Raji (cell line): ENCODE measurements around the gene HES2.

Experiments
- POLR2A ChIP-seq: IDR thresholded peaks from 2 replicates; pipeline ENCODE4 v1.6.1; 2011; ENCODE audit warnings: low read depth, low read length, control low read depth; ENCODE audit not compliant: insufficient read depth

The HES2 gene, protein sequence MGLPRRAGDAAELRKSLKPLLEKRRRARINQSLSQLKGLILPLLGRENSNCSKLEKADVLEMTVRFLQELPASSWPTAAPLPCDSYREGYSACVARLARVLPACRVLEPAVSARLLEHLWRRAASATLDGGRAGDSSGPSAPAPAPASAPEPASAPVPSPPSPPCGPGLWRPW

GRCh38 chr1:6419804-6420453, at the start of gene HES2:
HES2 (minus strand) TSS chr1:6419919; CDS start chr1:6419820, 99 bp downstream.
- no peak for TF ChIP-seq POLR2A

DNA sequence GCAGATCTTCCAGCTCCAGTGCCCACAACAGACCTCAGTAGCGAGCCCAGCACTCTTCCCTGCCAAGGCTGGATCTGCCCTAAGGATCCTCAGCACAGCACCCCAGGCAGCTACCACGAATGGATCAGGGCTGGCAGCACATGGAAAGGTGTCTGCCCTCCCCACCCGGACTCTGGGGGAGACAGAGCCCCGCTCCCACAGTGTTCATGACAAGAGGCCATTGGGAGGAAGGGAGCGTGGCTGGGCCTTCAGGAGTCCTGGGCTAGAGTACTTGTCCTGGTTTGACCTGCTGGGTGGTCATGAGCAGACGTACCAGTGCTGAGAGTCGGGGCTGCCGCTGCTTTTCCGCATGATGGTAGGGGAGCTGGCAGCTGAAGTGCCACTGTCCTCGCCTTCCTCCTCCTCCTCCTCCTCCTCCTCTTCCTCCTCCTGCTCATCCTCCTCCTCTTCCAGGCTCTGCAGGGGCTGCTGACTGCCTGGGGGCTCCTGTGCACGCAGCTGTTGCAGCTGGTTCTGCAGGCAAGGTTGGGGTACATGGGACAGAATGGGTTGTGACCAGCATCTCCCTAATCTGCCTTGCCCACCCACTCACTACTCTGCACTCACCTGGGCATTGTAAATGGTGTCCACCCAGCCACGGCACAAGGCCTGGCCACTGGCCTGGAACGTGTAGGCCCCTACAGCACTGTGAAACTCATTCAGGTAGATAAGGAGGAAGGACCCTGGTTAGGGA, 49.2 kb upstream of the HES2 start:
- TF ChIP-seq POLR2A, result no peak

DNA sequence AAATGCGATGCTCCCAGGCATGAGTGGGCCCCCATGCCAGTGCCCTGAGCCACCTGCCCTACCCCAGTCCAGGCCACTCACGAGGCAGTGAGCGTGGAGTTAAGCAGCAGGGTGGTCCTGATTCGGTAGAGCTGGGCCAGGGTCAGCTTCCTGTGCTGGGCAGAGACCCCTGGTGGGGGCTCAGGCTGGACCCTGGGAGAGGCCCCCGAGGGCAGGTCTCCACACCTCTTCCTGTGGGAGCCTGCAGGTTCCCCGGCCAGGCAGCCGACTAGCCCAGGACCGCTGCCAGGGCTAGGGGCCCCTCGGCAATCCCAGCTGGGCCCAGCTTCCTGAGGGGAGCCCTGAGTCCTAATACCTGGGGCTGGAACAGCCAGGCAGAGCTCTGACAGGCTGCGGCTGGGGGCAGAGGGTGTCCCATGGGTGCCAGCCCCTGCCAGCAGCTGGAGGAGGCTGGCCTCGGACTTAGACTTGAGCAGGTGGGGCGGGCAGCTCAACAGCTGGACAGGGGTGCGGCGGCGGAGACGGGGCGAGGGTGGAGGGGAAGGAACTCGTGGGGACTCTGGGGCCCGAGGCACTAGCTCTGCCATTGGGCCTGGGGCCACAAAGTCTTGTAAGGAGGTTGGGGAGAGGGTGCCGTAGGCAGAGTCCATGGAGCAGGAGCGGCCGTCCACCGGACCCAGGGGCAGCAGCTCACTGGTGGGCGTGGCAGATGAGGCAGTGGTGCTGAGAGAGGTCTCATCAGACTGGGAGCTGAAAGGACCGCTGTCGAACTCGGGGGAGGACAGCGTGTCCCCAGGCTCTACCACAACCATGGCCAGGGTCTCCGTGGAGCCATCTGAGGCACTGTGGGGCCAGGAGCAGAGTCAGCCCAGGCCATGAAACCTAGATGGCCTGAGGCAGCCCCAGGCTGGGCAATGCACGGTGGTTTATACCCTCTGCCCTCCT, 48.3 kb upstream of the HES2 start:
- no peak for TF ChIP-seq POLR2A

- TF ChIP-seq POLR2A, result no peak
These were observed 47.5 kb upstream of the HES2 start for GRCh38 chr1:6467224-6467623.

DNA sequence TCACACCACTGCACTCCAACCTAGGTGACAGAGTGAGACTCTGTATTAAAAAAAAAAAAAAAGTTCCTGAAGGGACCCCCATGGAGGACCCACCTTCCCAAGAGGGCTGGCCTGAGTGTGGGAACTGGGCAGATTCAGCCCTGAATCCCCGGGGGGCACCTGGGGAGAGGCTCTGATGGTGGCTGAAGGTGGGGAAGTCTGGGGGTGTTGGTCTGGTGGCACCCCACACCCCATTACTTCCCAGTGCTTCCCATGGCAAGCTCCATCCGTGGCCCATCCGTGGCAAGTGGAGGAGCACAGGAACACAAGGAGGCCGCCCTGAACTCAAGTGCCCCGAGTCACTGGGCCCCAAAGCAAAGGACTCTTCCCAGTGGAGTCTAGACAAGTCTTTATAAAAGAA, 47.0 kb upstream of the HES2 start:
- no peak for TF ChIP-seq POLR2A

- TF ChIP-seq POLR2A, result no peak
These were observed 46.3 kb upstream of the HES2 start, which contains the start of gene TNFRSF25 for GRCh38 chr1:6466023-6466422. TNFRSF25 (minus strand) TSS chr1:6466173; CDS start chr1:6466107, 66 bp downstream.

DNA sequence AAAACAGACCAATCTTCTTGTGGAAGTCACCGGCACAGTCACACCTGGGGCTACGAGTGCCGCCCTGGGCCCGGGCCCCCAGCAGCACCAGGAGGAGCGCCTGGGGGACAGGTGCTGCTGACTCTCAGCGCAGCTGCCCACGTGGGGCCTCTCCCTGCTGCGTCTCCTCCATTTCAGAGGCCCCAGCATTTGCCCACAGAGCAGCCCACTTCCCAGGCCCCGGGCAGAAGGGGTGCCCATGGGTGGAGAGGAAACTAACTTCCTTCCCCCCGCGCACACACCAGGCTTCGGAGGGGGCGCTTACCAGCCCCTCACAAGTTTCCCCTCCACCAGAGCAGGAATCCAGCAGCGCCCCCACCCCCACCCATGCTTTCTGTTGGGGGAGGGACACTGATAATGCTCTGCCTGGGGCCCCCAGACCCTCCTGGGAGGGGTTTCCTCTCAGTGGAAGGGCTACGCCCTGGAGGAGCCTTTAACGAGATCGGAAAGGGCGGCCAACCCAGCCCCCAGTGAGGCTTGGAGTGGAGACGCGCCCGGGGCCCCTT, 45.8 kb upstream of the HES2 start:
- no peak for TF ChIP-seq POLR2A

GRCh38 chr1:6464915-6465314, 45.2 kb upstream of the HES2 start:
- no peak for TF ChIP-seq POLR2A

DNA sequence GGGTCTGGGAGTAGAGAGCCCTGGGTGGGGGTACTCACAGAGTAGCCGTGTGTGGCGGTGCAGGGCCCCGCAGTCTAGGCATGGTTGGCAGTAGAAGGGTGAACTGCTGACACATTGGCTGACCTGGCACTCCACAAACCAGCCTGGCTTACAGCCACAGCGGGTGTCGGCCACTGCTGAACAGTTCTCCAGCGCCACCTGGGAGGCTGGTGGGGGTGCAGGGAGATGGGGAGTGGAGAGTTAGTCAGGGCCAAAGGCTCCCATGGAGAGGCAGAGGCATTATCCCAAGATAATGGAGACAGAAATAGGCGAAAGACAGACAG, 44.8 kb upstream of the HES2 start:
- TF ChIP-seq POLR2A, result no peak

- no peak for TF ChIP-seq POLR2A
These were observed 43.3 kb upstream of the HES2 start for GRCh38 chr1:6463120-6463412.

DNA sequence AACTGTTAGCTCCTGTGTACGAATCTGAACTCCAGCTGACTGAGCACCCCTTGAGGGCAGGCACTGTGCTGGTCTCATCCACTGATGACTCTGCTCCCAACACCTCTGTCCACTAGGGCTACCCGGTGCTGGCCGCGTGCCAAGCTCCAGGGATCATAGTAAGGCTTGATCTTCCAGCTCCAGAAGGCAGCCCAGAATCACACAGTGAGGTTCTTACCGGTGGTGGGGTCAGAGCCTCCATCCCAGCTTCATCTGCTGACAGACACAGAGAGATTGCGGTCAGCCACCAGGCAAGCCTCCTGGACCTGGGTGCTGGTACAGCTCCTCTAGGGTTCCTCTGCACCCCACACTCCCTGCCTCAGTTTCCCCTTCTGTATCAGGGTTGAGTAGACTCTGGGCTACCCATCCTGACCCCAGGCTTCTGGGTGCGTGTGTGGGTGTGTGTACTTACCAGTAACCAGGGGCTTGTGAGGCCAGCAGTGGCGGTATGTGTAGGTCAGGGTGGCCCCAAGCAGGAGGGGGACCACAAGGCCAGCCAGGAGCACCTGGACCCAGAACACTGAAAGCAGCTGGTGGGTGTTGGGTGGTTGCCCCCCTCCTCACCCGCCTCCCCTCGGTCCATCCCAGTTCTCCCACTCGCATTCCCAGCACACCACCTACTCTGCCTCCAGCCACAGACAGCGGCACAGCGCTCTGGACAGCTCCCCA, 42.8 kb upstream of the HES2 start:
- no peak for TF ChIP-seq POLR2A

- TF ChIP-seq POLR2A, result no peak
These were observed 42.1 kb upstream of the HES2 start for GRCh38 chr1:6461538-6462411.

- no peak for TF ChIP-seq POLR2A
These were observed 41.4 kb upstream of the HES2 start for GRCh38 chr1:6461051-6461530.

DNA sequence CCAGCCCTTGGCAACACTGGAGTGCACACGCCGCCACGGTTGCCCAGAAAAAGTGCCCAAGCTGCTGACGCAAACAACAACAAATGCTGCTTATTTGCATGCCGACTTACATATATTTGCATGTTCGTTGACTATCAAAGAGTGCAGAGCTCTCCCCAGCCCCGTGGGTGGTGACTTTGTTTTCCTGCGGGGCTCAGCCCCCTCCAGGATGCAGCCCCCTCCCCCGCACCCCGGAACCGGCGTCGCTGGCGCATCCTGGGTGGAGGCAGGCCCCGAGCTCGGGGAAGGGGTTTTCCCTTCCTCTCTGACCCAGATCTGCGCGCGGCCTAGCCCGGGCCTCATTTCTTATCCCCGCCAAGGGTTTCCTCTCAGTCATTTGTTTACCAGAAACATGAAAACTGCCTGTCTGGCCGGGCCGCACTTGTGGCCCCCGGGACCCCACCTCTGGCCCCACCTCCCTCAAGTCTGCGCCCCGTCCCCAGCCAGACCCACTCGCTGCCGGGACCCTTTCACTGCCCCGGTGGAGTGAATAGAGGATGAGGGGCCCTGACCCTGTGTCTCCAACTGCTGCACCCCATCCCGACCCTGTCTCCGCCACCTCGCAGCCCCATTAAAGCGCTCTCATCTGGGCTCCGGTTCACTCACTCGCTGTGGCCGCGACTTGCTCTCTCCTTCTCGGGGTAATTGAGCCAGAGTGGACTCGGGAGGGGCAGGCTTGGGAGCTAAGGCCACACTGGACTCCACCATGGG, 40.8 kb upstream of the HES2 start:
- no peak for TF ChIP-seq POLR2A
